ENCODE measurements around the gene APBA2.

Gene APBA2

DNA sequence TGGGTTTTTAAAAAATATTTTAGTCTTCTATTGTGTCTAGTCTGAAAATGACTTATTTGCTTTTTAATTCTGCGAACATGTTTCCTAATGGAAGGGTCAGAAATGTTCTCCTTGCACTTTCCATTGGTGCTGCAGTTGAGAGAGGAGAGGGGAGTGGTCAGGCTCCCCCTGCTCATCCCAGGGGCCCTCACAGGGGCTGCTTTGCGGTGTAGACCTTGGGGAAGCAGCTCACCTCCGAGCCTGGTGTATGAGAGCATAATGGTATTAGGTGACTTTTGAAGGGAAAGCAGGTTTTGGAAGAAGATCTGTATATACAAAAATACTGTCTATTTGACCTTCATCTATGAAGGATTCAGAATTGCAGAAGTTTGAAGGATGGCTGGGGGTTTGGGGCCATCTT lies 28.3 kb downstream of the APBA2 start:
- no peak for DNase-seq (ENCODE audit: low read depth in 2 of 3, low spot score in 2 of 3)

GRCh38 chr15:28914483-28915023 lies 28.8 kb downstream of the APBA2 start:
- no peak for DNase-seq (ENCODE audit: low read depth in 2 of 3, low spot score in 2 of 3)

GRCh38 chr15:28915041-28915810 lies 29.5 kb downstream of the APBA2 start:
- no peak for DNase-seq (ENCODE audit: low read depth in 2 of 3, low spot score in 2 of 3)

DNA sequence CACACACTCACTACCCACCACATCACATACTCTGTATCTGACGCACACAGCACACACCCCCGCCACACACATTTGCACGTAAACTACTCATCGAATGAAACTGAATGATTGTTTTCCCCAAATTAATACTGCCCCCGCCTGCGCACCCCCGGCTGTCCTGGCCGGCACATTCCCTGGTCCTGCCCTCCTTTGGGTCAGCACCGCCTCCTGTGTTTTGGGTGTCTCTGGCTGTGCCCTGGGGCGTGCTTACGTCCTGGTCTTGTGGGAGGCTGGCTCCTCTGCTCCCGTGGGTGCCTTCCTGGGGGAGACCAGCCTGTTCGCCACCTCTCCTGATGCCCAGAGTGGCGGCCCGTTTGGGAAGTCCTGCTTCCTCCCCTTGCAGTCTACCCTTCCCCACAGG lies 30.2 kb downstream of the APBA2 start:
- DNase-seq (ENCODE audit: low read depth in 2 of 3, low spot score in 2 of 3) = no peak

DNA sequence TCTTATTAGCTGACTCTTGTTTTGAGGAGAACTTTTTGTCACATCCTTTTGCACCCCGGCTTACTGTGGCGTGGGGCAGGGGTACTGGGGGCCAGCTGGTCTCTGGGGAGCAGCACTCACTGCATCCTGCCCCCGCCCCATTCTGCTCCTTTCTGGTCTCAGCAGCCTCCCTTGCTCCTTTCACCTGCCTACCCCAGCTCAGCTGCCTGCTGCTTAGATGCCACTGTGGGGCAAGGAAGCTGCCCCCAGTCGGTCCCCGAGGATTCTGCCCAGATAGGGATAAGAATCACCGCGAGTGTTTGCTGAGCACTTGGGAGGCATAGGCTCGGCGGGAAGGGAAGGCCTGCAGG lies 32.0 kb downstream of the APBA2 start:
- DNase-seq (ENCODE audit: low read depth in 2 of 3, low spot score in 2 of 3) = no peak

GRCh38 chr15:28918141-28918983 lies 32.6 kb downstream of the APBA2 start:
- DNase-seq (ENCODE audit: low read depth in 2 of 3, low spot score in 2 of 3) = no peak

DNA sequence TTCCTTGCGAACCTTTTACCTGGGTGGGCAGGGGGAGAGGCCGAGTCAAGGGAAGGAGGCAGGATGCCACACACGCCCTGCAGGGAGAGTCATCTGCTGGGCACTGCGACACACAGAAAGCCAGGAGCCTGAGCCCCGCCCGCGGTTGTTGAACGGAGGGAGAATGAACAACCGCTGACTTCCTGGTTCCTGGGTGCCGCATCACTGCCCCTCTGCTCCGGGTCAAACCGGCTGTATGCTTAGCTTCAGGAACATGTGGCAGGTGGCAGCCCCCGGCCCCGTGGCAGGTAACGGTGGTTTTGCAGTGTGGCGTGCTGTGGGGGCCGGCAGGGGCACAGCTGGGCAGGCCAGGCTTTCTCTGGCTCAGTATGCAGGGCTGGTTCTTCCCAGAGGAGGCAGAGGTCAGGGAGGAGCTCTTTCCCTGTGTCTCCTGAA lies 33.4 kb downstream of the APBA2 start:
- DNase-seq (ENCODE audit: low read depth in 2 of 3, low spot score in 2 of 3) = no peak

- DNase-seq (ENCODE audit: low read depth in 2 of 3, low spot score in 2 of 3) = no peak
Measured at GRCh38 chr15:28919679-28920655, 34.2 kb downstream of the APBA2 start.

- no peak for DNase-seq (ENCODE audit: low read depth in 2 of 3, low spot score in 2 of 3)
Measured at GRCh38 chr15:28920781-28921331, 35.1 kb downstream of the APBA2 start.

GRCh38 chr15:28921336-28921735 lies 35.6 kb downstream of the APBA2 start:
- DNase-seq (ENCODE audit: low read depth in 2 of 3, low spot score in 2 of 3) = no peak

- DNase-seq (ENCODE audit: low read depth in 2 of 3, low spot score in 2 of 3) = no peak
Measured at GRCh38 chr15:28921919-28922706, 36.3 kb downstream of the APBA2 start.

GRCh38 chr15:28922707-28923012 lies 36.9 kb downstream of the APBA2 start:
- DNase-seq (ENCODE audit: low read depth in 2 of 3, low spot score in 2 of 3) = no peak

- DNase-seq (ENCODE audit: low read depth in 2 of 3, low spot score in 2 of 3) = no peak
Measured at GRCh38 chr15:28923726-28924280, 38.0 kb downstream of the APBA2 start.

- no peak for DNase-seq (ENCODE audit: low read depth in 2 of 3, low spot score in 2 of 3)
Measured at GRCh38 chr15:28927043-28927442, 41.3 kb downstream of the APBA2 start.

GRCh38 chr15:28929200-28929599 lies 43.4 kb downstream of the APBA2 start:
- DNase-seq (ENCODE audit: low read depth in 2 of 3, low spot score in 2 of 3) = no peak

- no peak for DNase-seq (ENCODE audit: low read depth in 2 of 3, low spot score in 2 of 3)
Measured at GRCh38 chr15:28930011-28930410, 44.2 kb downstream of the APBA2 start.

DNA sequence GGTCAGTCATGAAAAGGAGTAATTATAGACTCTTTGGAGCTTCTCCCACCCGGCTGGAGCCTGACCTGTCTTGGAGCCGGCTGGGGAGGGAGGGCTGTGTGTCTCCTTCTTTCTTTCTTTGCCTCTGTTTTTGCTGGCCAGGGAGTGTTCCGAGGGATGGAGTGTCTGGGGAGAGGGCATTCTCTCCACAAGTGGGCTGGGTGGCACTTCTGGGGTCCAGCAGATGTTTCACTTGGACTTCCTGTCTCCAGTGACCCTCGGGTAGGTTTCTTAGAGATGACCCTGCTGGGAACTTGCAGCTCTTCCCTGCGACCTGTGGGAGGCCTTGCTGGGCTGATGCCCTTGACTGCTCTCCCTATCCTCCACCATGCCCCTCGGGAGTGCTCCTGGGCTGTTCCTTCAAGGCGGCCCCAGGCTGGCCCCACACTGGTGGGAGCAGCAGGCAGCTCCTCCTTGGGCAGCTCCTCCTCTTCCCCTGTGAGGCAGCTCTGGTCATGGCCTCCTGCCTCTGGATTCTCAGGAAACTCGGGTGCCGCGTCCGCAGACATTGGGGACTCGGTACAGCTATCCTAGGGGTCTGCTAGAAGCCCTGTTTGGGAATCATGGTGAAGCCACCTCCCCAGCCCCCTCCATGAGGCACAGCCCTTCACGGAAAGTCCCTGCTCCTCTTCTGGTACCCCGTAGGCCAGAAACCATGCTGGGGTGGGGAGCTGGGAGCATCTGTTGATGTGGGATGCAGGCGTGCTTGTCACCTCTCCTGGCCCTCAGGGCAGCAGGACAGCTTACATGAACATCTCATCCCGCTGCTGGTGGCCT lies 44.9 kb downstream of the APBA2 start:
- DNase-seq (ENCODE audit: low read depth in 2 of 3, low spot score in 2 of 3) = no peak

- DNase-seq (ENCODE audit: low read depth in 2 of 3, low spot score in 2 of 3) = no peak
Measured at GRCh38 chr15:28931828-28932227, 46.1 kb downstream of the APBA2 start.

- DNase-seq (ENCODE audit: low read depth in 2 of 3, low spot score in 2 of 3) = no peak
Measured at GRCh38 chr15:28932361-28932760, 46.6 kb downstream of the APBA2 start.

Data from activated CD8-positive, alpha-beta memory T cell treated with anti-CD3 and anti-CD28 coated beads for 48 hours (primary cell).